ENCODE measurements around the gene ZNF764.

DNA sequence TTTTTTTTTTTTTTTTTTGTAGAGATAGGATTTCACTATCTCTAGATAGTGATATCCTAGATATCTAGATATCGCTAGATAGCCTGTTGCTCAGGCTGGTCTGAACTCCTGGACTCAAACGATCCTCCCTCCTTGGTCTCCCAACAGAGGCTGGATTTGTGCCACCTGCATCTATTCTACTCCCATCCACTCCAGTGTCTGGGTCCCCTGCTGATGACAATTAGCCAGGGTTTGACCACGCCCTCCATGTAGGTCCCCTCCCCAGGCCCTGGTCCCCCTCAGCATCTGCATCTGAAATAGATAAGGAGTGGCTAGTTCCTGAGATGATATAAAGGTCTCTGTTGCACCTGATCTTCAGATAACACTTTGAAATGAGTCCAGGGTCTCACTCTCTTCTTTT, 11.1 kb upstream of the ZNF764 start:
- TF ChIP-seq, protein P1, sequence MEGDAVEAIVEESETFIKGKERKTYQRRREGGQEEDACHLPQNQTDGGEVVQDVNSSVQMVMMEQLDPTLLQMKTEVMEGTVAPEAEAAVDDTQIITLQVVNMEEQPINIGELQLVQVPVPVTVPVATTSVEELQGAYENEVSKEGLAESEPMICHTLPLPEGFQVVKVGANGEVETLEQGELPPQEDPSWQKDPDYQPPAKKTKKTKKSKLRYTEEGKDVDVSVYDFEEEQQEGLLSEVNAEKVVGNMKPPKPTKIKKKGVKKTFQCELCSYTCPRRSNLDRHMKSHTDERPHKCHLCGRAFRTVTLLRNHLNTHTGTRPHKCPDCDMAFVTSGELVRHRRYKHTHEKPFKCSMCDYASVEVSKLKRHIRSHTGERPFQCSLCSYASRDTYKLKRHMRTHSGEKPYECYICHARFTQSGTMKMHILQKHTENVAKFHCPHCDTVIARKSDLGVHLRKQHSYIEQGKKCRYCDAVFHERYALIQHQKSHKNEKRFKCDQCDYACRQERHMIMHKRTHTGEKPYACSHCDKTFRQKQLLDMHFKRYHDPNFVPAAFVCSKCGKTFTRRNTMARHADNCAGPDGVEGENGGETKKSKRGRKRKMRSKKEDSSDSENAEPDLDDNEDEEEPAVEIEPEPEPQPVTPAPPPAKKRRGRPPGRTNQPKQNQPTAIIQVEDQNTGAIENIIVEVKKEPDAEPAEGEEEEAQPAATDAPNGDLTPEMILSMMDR (IDR thresholded peaks at IDR 0.05; ENCODE audit: low read length) = no peak
- no peak for TF ChIP-seq EZH2 (IDR thresholded peaks at IDR 0.05; ENCODE audit: borderline replicate concordance, low read length)

Measured in OCI-LY1 (cell line).